Bronchial epithelial cell (primary cell): ENCODE data around the gene EGFL6. TPM values are rescaled to one million over a fixed set of nuclear protein-coding genes. Genes with fewer than 3 reads are reported as not detected.

ENCODE experiments used
- DNase-seq: peaks from one replicate; pipeline ENCODE4 v3.0.0-alpha.2; 2010; ENCODE audit warnings: low read depth
- FAIRE-seq: peaks from 2 replicates; lab custom pipeline; 2011; peaks lifted over from hg19 to GRCh38; lab: Jason Lieb, UNC
- H3K27me3 ChIP-seq: 2 replicates; pipeline ENCODE4 v1.5.1; 2011; ENCODE audit warnings: low read length; ENCODE audit not compliant: control insufficient read depth, insufficient read depth
- H3K36me3 ChIP-seq: 2 replicates; pipeline ENCODE4 v1.5.1; 2011; ENCODE audit warnings: low read length; ENCODE audit not compliant: control insufficient read depth, insufficient read depth
- H3K4me3 ChIP-seq: 2 replicates; pipeline ENCODE4 v1.5.1; 2011; ENCODE audit warnings: mild to moderate bottlenecking, low read depth, low read length, control low read depth
- total RNA-seq: library from RNA; depleted of rRNA; stranded (reverse); fragments of >200 nt; gene quantifications from 2 replicates; pipeline ENCODE4 v1.2.1, GENCODE V29; 2014
- TF ChIP-seq, protein P1 (sequence below): IDR thresholded peaks from 2 replicates; pipeline ENCODE4 v1.5.1; 2011; ENCODE audit warnings: mild to moderate bottlenecking, moderate library complexity, low read length, control low read depth, inconsistent platforms; ENCODE audit not compliant: insufficient read depth, severe bottlenecking

The EGFL6 gene
- total RNA-seq, 1 donor from 2014 or later = not detected

GRCh38 chrX:13550346-13550745 is 19.1 kb upstream of the EGFL6 start:
- FAIRE-seq = no peak
- TF ChIP-seq, protein P1, sequence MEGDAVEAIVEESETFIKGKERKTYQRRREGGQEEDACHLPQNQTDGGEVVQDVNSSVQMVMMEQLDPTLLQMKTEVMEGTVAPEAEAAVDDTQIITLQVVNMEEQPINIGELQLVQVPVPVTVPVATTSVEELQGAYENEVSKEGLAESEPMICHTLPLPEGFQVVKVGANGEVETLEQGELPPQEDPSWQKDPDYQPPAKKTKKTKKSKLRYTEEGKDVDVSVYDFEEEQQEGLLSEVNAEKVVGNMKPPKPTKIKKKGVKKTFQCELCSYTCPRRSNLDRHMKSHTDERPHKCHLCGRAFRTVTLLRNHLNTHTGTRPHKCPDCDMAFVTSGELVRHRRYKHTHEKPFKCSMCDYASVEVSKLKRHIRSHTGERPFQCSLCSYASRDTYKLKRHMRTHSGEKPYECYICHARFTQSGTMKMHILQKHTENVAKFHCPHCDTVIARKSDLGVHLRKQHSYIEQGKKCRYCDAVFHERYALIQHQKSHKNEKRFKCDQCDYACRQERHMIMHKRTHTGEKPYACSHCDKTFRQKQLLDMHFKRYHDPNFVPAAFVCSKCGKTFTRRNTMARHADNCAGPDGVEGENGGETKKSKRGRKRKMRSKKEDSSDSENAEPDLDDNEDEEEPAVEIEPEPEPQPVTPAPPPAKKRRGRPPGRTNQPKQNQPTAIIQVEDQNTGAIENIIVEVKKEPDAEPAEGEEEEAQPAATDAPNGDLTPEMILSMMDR = no peak
- Histone ChIP-seq H3K4me3 (no peak overlapping the region), H3K27me3 (no peaks in the 10 kb centered on the region), H3K36me3 (no peaks in the 10 kb centered on the region)
- no peak for DNase-seq

DNA sequence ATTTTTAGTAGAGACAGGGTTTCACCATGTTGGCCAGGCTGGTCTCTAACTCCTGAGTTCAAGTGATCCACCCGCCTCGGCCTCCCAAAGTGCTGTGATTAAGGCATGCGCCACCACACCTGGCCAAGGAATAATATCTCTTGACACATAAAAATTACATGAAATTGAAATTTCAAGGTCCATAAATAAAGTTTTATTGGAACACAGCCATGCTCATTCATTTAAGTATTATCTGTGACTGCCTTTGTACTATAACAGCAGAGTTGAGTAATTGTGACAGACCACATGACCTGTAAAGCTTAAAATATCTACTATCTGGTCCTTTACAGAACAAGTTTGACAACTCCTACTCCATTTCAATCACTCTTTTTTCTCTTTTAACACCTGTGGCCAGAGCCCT is 17.8 kb upstream of the EGFL6 start:
- Histone ChIP-seq H3K27me3 (no peaks in the 10 kb centered on the region), H3K36me3 (no peaks in the 10 kb centered on the region), H3K4me3 (no peak overlapping the region)
- FAIRE-seq = no peak
- TF ChIP-seq, protein P1 = no peak
- DNase-seq = no peak

GRCh38 chrX:13552892-13553291 is 16.5 kb upstream of the EGFL6 start:
- DNase-seq (no peak), FAIRE-seq (no peak)
- Histone ChIP-seq H3K4me3 (no peak overlapping the region), H3K27me3 (no peaks in the 10 kb centered on the region), H3K36me3 (no peaks in the 10 kb centered on the region)
- TF ChIP-seq, protein P1 = no peak

DNA sequence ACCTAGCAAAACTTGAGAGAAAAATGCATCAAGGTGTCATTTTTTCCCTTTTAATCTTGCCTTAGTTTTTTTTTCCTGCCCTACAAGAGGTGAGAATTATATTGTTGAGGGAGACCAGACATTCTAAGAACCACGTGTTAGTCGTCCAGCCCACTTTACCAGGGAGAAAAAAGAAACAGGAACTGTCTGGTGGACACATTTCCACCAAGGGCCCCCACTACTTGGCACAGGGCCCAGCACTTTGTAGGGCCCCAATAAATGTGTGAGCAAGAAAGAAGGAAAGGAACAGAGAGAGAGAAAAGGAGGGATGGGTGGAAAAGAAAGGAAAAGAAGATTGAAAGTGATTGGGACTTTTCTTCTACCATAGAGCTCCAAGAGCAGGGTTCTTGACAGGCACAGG is 3.9 kb upstream of the EGFL6 start:
- Histone ChIP-seq H3K4me3 (no peak overlapping the region), H3K27me3 (peaks cover 13% of the 10 kb centered on the region), H3K36me3 (no peaks in the 10 kb centered on the region)
- DNase-seq (no peak), FAIRE-seq (no peak)
- TF ChIP-seq, protein P1 = no peak

GRCh38 chrX:13570261-13570605 is 832 bp downstream of the EGFL6 start:
- H3K4me3 ChIP-seq = no peak overlapping the region
- DNase-seq (no peak), FAIRE-seq (no peak)
- TF ChIP-seq, protein P1 = no peak
- no peaks in the 10 kb centered on the region for H3K36me3 ChIP-seq
- H3K27me3 ChIP-seq = peaks cover 16% of the 10 kb centered on the region

- TF ChIP-seq, protein P1 = no peak
- Histone ChIP-seq H3K27me3 (peaks cover 16% of the 10 kb centered on the region), H3K36me3 (no peaks in the 10 kb centered on the region), H3K4me3 (no peak overlapping the region)
- DNase-seq = no peak
- FAIRE-seq = no peak
Observed at GRCh38 chrX:13571136-13571535, 1.7 kb downstream of the EGFL6 start.
